ENCODE results near the gene HPS4.

Gene HPS4

DNA sequence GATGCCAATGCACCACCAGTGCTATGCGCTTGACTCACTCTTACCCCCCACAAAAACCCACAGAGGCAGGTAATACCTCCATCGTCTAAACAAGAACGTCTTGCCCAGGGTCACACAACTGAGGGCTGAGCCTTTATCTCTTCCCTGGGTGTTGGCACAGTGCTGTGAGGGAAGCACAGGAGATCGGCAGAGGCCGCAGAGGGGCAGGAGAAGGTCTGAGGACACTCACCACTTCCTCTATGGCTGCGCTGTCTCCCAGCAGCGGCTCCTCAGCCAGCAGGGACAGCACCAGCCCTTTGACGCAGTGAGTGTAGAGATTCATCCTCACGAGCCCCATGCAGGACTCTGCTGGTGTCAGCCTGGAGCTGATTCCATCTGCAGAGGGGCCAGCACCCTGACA, 19.9 kb downstream of the HPS4 start:
- no peak for DNase-seq

DNA sequence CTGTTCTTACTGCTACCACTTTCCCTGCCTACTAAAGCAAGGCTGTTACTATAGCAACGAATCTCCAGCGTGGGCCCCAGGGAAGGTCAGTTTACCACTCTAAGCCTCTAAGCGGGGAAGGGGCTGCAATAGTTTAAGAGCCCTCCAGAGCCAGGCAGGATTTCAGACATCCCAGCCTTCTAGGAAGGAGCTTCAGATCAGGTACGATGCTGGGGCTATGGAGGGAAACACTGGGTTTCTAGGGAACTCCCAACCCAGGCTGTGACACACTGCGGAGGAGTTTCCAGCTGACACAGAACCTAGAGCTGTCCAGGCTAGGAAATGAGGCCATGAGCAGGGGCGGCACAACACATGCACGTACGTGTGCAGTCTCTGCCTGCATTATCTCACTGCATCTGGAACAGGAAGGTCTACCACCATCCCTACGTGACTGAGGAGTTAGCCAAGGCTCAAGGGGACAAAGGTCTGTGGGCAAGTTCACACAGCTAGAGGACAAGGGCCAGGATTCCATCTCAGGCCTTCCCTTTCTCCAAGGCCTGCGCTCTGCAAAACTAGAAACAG, 20.4 kb downstream of the HPS4 start:
- DNase-seq: no peak

DNA sequence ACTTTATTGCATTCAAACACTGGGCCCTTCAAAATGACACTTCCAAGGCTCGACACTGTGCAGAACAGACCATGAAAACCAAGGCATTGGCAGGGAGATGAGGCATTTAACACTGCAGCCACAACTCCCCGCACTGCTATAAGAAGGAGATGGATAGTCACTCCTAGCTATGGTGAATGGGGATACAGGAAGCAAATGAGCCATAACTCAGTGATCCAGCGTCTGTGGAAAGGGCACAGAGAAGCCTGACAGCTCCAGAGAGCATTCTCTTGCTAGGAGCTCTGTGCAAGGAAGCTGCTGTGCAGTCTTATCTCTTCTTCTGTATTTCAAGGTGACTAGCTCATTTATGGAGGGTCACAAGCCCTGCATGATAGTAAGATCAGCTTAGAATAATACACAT, 20.9 kb downstream of the HPS4 start:
- DNase-seq: no peak

DNA sequence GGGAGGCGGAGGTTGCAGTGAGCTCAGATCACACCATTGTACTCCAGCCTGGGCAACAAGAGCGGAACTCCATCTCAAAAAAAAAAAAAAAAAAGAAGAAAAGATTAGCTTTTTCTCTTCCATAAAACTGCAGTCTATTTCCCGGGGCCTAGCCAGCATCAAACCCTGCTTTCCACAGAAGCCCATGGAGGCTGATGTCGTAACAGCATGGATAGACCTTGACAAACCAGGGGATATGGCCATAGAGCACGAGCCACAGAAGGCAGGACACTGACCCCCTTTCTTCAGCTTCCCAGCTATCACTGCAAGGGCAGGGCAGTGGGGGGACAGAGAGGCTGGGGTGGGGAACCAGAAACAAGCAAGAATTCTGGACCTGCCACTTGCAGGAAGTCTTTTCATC, 21.5 kb downstream of the HPS4 start:
- no peak for DNase-seq

DNA sequence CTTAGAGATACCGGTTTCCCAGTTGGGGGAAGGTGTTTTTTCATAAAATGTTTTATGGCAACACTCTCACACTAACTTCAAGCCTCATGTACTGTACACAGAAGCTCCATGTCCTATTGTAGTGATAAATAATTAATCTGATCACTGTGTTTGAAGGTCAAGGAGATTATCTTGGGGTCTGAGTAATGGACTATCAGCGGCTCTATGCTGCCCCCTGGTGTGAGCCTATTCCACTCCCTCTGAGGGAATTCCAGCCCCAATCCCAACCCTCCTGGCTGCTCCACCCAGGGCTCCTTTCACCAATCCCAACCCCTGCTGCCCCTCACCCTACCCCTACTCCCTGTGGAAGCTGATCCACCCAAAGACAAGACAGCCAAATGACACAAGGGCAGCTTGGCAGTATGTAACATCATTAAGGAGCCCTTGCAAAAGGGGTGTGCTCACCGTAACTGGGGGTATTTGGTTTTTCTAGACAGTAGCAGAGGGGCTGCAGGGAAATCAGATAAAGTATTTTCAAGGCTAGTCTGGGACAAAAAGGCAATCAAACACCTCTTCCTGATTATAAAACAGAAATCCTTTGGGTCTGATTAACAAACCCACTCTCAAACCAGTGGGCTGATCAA, 22.3 kb downstream of the HPS4 start:
- DNase-seq: peak; percentile 76

DNA sequence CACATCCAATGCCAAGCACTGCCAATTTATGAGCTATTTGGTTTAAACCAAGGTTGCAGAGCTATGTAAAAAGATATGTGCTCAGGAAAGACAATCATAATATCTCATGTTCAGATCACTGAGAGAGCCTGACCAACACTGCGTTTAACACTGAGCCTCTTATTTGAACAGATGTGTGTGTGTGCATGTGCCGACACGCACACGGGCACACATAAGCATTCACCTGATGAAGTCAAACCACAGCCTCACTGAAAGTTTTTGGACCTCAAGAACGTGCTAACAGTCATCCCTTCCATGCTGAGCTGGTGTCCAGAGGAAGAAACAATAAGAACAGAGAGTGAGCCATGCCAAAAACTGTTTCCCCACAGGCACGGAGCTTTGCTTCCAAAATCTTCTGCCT, 23.4 kb downstream of the HPS4 start:
- DNase-seq: no peak

DNA sequence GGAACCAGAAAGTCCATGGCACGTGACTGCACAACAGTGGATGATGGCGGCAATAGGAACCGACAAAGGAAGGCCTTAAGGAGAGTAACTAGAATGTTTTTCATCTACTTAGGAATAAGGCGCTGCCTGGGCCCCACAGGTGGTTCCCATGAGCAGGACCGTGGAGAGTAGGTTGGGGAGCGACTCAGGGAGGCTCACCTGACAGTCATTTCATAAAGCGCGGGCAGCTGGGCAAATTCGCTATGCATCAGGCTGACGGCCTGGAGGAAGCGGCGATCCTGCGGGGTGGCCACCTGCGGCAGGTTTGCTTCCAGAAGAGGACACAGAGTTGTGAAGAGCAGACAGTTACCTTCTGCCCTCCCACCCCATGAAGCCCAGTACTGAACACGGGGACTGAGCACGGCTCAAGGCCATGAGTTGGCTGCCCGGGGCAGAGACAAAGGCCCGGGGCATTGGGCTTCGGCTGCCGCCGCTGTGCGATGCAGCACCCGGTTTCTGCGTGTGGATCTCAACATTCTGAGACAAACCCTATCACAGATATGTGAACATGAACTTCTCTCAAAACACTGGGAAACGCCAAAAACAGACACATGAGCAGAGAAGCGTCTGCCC, 25.8 kb downstream of the HPS4 start:
- DNase-seq: no peak

DNA sequence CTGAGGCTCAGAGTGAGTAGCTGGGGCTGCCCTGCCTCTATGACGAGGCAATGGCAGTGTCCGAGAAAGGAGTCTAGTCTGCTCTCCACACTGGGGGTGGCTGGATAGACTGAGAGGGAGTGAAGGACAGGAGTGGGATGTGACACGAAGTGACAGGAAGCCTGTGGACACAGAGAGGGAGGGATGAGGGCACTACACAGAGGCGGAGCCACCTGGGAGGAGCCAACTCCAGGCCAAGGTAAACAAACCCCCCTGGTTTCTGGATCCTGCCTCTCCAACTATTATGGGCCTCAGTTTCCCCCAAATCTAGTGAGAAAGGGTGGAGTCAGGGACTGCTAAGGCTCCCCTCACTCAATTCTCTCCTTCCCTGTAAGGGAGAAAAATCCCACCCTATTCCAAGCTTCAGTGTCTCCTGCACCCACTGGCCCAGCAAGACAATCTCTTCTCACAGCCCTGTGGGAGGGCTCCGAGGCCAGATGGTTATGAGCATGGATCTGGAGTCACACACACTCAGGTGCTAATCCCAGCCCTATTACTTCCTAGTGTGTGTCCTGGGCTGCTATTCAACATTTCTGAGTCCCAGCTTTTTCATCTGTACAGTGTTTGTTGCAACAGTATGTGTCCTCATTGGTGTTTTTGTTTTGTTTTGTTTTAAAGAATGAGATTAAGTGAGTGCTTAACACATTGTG, 29.6 kb downstream of the HPS4 start:
- DNase-seq: no peak

DNA sequence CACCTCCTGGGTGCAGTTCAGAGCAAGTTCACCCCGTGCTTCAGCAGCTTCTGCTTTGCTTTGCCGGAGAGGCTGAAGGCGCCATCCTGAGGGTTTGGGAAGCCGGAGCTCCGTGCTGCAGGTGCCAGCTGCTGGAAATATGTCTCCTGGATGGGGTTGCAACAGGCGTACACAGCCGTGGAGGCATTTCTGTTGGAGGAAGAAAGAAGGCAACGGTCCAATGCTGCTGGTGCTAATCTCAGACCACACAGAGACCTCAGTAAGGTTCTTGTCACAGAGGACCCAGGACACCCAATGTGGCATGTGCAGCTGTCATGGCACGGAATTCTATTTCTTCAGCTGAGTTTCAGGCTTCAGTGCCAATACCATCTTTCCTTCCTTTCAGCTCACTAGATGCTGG, 30.4 kb downstream of the HPS4 start:
- DNase-seq: no peak

DNA sequence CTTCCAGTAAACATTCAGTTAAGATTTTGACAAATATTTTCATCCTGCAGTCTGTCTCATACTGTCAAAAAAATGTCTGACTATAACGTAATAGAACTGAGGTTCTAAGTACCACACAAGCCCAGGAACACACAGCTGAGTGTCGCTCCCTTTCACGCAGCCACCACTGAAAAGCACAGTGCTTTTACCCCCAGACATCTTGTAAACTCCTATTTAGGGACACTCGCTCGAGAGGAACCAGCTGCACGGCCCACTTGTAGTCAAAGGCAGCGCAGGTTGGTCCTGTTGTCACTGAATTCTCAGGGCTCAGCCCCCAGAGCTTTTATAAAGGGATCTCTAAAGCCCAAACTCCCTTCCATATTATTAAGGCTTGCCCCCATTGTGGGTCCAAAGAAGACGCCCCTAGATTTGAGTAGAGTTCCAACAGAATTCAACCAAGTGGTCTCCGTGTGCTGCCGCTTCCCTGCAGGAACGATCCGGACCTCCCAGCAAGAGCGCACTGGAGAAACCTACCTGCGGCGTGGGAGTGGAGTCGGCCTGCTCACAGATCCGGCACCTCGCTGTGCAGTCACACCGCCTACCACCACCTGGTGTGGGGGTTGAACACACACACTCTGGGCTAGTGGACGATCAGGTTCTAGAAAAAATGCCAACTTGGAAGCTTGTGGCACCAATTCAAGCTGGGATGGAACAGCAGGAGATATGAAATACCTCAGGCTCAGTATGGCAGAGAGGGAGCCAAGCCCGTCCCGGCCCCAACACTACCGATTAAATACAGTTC, 31.2 kb downstream of the HPS4 start:
- DNase-seq: no peak

DNA sequence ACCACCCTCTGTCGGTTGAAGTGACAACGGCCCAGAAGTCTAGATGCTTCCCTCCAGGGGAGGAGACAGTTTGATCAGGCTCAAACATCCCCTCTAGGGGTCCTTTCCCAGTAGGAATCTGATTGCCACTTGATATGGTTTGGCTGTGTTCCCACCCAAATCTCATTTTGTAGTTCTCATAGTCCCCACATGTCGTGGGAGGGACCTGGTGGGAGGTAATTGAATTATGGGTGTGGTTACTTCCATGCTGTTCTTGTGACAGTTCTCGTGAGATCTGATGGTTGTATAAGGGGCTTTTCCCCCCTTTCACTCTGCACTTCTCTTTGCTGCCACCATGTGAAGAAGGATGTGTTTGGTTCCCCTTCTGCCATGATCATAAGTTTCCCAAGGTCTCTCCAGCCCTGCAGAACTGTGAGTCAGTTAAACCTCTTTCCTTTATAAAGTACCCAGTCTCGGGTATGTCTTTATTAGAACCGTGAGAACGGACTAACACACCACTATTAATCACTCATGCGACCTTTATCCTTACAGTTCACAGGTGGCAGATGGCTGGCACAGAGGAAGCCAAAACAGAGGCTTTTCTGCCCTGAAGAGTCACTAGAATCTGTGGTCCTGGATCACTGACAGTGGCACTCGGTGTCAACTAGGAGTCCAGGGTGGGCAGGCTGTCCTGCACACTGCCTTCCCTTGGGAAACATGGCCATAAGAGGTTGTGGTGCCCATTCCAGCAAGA, 33.0 kb downstream of the HPS4 start:
- DNase-seq: no peak

DNA sequence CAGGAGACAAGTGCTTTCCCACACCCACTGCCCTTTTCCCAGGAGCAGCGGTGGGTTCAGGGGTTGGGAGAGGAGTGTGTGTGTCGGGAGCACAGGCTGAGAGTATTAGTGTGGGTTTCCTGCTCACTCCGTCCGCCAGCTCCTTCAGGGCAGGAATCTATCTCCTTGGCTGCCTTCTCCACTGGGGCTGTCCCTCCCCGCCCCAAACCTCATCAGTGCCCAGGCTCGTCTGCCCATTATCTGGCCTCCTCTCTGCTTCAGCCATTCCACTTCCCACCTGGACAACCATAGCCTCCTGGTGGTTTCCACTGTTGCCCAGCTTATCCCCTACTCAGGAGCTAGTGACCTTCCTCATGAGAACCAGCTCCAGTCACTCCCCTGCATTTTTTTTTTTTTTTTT, 34.6 kb downstream of the HPS4 start:
- DNase-seq: no peak

DNA sequence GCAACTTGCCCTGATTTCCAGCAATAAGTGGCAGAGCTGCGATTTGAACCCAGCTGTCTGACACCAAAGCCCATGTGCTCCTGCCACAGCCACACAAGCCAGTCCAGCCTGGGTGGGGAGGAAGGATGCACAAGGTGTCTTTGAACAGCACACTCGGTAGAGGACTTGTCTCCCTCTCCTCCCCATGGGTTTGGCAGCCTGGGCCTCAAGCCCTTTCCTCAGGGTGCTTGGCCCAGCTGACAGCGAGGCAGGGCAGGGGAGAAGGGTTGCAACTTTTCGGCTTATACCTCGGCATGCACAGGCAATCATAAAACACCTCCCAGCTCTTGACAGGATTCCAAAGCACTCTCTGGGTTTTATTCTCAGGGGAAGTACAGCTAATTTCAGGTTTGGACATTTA, 35.2 kb downstream of the HPS4 start:
- DNase-seq: no peak

DNA sequence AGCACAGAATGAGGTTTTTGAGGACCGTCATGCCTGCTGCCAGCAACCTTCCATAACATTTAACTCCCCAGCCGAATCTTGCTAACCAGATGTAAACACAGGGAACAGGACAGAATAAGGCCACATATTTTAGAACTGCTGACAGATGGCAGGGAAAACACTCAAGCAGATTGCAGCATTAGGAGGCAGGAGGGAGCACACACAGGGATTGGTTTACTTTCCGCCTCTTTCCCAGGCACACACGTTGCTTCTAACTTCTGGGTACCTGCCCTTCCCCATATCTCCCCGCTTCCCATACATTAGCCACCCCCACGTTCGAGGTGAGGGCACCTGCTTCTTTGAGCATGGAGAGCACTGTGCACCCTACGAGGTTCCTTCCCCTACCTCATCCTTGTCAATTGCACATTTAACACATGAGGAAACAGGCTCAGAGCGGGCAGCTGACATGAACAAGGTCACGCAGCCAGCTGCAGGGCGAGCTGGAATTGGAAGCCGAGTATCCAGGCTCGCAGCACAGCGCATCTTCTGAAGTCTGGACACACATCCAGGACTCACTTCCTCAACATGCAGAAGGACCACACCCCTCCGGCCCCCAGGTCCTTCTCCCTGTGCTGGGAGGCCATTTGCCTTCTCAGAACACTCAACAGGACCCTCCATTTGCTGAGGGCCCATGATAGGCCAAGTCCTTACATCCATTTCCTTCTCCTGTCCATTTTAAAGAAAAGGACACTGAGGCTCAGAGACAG, 35.8 kb downstream of the HPS4 start:
- no peak for DNase-seq

DNA sequence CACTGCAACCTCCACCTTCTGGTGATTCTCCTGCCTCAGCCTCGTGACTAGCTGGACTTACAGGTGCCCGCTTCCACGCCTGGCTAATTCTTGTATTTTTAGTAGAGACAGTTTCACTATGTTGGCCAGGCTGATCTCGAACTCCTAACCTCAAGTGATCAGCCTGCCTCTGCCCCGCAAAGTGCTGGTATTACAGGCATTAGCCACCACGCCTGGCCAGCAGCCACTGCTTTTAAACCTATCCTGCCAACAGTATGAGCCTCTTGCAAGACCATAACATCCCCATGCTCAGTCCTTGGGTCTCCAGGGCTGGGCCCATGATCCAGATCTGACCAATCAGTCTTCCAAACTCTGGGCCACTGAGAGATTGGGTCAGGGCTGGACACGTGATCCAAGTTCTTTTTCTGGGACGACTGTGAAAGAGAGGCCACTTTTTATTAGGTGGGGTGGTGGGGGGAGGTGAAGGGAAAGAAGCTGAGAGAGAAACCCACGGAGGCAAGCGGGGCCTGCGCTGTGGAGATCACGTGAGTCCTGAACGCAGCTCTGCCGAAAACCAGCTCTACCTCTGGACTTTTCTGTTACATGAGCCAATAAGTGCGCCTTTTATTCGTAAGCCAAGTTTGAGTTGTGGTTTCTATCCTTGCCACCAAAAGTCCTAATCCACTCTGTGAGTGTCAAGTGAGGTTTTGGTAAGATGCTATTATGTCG, 36.6 kb downstream of the HPS4 start:
- no peak for DNase-seq

DNA sequence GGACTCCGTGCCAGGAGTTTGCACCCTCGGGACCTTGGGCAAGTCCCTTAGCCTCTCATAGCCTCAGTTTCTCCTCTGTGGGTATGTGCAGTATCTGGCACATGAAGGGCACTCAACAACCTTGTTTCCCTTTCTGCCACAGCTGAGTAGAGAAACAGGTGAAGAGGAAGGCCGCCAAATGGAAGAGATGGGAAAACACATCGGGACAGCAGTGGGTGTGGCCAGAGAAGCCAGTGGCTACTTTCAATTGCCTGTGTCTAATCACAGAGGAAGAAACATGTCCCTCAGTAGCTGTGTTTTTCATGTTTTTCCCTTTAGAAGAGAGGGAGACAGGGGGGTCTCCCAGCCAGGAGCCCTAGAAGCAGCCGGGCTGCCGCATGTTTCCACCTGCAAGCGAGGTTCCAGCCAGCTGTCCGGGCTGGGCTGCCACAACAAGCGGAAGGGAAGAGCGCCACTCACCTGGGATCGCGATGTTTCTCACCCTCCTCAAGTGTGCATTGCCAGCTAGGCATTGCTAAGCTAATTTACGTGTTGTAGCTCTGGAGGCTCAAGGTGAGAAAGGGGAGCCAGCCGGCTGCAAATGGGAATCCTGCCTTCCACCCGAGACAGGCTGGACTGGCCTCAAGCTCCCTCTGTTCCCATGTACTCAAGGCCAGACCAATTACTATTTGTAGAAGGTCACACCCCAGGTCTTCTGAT, 37.9 kb downstream of the HPS4 start:
- DNase-seq: no peak

DNA sequence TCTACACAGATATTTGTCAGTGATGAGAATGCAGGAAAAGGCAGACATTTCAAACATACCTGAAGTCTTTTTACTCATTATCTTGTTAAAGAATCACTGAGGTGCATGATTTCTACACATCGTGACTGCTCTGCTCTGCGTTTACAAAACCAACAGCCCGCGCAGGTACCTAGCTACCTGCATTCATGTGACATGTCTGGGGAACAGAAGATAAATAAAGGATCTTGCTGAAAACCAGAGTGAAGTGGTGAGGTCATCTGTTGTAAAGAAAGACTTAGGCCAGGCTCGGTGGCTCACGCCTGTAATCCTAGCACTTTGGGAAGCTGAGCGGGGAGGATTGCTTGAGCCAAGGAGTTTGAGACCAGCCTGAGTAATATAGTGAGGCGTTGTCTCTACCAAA, 38.8 kb downstream of the HPS4 start:
- no peak for DNase-seq

DNA sequence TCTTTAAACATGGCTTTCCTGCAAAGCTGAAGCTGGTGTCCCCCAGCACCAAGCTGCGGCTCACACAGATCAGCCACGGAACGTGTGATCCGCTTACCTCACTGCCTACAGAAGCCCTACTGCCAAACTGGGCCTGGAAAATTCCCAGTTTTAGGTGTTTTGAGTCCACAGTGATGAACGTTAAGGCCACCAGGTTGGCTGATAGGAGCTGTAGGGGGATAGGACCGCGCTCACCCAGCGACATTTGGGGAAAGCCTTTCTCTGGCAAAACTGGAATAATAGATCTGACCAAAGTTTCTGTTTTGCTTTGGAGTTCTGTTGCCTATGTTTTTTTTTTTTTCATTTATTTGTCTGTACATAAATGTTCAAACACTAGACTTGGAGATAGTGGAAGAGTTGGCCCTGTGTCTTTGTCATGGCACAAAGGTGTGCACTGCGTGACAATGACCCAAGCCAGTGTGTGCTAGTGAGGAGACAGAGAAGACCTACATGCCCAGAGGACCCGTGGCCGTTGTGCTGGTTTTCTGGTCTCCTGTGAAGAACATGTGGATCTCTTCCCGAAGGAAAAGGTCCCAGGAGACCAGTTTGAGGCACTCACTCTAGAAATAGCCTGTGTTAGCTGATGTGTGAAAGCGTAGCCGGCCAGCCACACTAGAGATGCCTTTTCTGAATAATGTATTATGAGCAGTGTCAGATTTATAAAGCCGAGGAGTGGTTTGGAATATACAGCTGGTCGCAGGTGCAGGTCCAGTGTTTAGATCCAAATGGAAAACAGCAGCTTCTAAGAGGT, 39.5 kb downstream of the HPS4 start:
- no peak for DNase-seq

DNA sequence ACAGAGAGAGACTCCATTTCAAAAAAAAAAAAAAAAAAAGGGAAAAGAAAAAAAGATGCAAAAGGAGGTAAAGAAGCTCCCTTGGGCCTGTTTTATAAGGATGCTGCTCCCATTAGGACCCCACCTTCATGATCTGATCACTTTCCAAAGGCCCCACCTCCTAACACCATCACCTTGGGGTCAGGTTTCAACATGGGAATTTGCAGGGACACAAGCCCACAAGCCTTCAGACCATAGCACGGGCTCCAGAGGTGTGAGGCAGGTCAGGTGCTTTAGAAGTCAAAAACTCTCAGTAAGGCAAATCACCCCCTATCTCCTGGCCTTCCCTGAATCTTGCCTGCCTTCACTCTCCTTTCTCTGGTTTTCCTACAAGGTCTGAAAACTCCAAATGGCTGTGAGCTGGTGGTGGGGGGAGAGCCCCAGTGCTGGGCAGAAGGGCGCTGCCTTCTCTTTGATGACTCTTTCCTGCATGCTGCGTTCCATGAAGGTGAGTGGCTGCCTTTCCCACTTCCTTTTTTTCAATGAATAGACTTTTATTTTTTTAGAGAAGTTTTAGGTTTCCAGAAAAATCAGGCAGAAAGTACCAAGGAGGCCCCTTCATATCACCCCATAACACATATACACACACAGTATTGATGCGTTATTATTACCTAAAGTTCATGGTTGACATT, 41.4 kb downstream of the HPS4 start:
- DNase-seq: no peak
